ENCODE data around the gene OR8D4.

DNA sequence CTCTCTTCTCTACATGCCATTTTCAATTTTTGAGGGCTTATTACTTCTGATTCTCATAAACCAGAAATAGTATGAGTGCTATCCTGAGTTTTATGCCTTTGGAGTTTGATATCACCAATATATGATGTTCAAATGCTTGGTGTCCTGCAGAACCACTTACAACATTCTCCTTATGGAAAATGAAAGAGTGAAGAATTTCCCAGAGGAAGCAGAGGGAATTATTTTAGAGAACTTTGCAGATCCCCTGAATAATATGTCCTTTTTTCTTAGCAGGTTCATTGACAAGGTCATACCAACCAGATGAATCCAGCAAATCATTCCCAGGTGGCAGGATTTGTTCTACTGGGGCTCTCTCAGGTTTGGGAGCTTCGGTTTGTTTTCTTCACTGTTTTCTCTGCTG is 37.4 kb downstream of the OR8D4 start, which contains the start of gene OR4D5:
- TF ChIP-seq GATA2 (IDR thresholded peaks at IDR 0.05; ENCODE audit: low read depth, low read length) (no peak), GATA3 (IDR thresholded peaks at IDR 0.05; ENCODE audit: low read depth, low read length) (no peak)

Data from SH-SY5Y (cell line).